ENCODE results near the gene BPIFB6. TPM values are rescaled to one million over a fixed set of nuclear protein-coding genes. Genes with fewer than 3 reads are reported as not detected.
"Not testable (repeated sequence)": the region's sequence is repeated elsewhere in the genome, so short reads cannot be mapped to it uniquely, and the experiment has no call there.

Gene BPIFB6
- total and polyA plus RNA-seq, 10 of the 15 experiments (the other 5 are each of a cell fraction or from before 2014, with no cell fraction given) = not detected

DNA sequence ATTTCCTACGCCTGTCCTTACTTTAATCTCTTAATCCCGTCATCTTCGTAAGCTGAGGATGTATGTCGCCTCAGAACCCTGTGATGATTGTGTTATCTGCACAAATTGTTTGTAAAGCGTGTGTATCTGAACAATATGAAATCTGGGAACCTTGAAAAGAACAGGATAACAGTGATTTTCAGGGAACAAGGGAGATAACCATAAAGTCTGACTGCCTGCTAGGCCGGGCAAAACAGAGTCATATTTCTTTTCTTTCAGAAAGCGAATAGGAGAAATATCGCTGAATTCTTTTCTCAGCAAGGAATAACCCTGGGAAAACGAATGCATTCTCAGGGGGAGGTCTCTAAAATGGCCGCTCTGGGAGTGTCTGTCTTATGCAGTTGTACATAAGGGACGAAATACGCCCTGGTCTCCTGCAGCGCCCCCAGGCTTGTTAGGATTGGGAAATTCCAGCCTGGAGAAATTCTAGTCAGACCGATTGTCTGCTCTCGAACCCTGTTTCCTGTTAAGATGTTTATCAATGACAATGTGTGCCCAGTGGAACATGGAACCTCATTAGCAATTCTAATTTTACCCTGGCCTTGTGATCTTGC, 13.8 kb downstream of the BPIFB6 start:
- in situ Hi-C loops (cut with MboI); H3K27ac ChIP-seq (ENCODE audit: control insufficient read depth, insufficient read depth); H2AFZ ChIP-seq (ENCODE audit: control insufficient read depth, low read depth, low read length); POLR2A ChIA-PET; H3K4me3 ChIP-seq; FAIRE-seq; H3K4me1 ChIP-seq (ENCODE audit: control insufficient read depth, insufficient read depth, low read length); H4K20me1 ChIP-seq (ENCODE audit: control insufficient read depth, insufficient read depth); H3K9ac ChIP-seq (ENCODE audit: control insufficient read depth, insufficient read depth, low read length); H3K4me2 ChIP-seq (ENCODE audit: control insufficient read depth, insufficient read depth); CTCF ChIA-PET; intact Hi-C loops (cut with micrococcal nuclease; ENCODE audit: unreplicated experiment); H3K9me3 ChIP-seq (replicated peaks; ENCODE audit: control insufficient read depth, insufficient read depth, low read length); H3K27me3 ChIP-seq (replicated peaks in 1 of 2; ENCODE audit: control insufficient read depth in 2 of 2, insufficient read depth in 2 of 2, low read length in 1 of 2); ATAC-seq; H3K79me2 ChIP-seq (ENCODE audit: control insufficient read depth, insufficient read depth, low read length); SMC1A ChIA-PET (ENCODE audit: uncharacterized antibody, unreplicated experiment); H3K36me3 ChIP-seq (ENCODE audit: control insufficient read depth in 2 of 2, insufficient read depth in 2 of 2, low read length in 1 of 2); BruUV-seq (replicated peaks); DNase-seq (ENCODE audit: low read depth, low spot score); RAD21 ChIA-PET (ENCODE audit: unreplicated experiment): not testable (repeated sequence)
- WGBS (ENCODE audit: insufficient coverage, insufficient replicate concordance, low lambda C conversion rate, missing lambda C conversion rate) = 52% methylated on average over 15 of the region's 15 CpGs

DNA sequence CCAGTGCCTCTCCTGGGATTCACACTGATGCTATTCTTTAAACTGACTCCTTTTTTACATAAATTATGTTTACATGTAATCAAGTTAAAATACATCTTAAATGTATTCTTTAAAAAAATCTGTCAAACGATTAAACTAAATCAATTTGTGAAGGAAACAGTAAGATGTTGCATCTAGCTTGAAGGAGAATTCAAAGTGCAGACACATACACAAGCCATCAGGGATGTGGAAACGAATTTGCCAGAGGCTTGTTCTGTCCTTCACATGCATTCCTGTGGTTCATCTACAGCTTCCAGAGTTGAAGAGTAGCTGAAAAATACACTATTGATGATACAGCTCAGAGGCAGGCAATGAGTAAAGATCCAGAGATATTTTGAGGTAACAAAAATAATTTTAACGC, 15.0 kb downstream of the BPIFB6 start:
- Histone ChIP-seq H3K36me3 (ENCODE audit: control insufficient read depth in 2 of 2, insufficient read depth in 2 of 2, low read length in 1 of 2) (no peaks in the 10 kb centered on the region), H3K4me3 (no peak overlapping the region), H3K9ac (ENCODE audit: control insufficient read depth, insufficient read depth, low read length) (no peak overlapping the region), H3K4me1 (ENCODE audit: control insufficient read depth, insufficient read depth, low read length) (no peaks in the 10 kb centered on the region), H3K79me2 (ENCODE audit: control insufficient read depth, insufficient read depth, low read length) (no peaks in the 10 kb centered on the region), H4K20me1 (ENCODE audit: control insufficient read depth, insufficient read depth) (no peaks in the 10 kb centered on the region), H3K9me3 (replicated peaks; ENCODE audit: control insufficient read depth, insufficient read depth, low read length) (no peaks in the 10 kb centered on the region; the same call in 2 of the 3 replicates), H3K27ac (ENCODE audit: control insufficient read depth, insufficient read depth) (no peak overlapping the region), H2AFZ (ENCODE audit: control insufficient read depth, low read depth, low read length) (no peak overlapping the region), H3K27me3 (replicated peaks in 1 of 2; ENCODE audit: control insufficient read depth in 2 of 2, insufficient read depth in 2 of 2, low read length in 1 of 2) (no peaks in the 10 kb centered on the region), H3K4me2 (ENCODE audit: control insufficient read depth, insufficient read depth) (no peak overlapping the region)
- BruUV-seq (replicated peaks) = no TSS peak
- ATAC-seq (no peak), FAIRE-seq (no peak), DNase-seq (ENCODE audit: low read depth, low spot score) (no peak)
- WGBS (ENCODE audit: insufficient coverage, insufficient replicate concordance, low lambda C conversion rate, missing lambda C conversion rate) = 27% methylated on average over 3 of the region's 3 CpGs
- POLR2A ChIA-PET = no interaction called here
- CTCF ChIA-PET = no interaction called here
- in situ Hi-C loops (cut with MboI) = no loop called here
- RAD21 ChIA-PET (ENCODE audit: unreplicated experiment) = no interaction called here
- SMC1A ChIA-PET (ENCODE audit: uncharacterized antibody, unreplicated experiment) = no interaction called here
- intact Hi-C loops (cut with micrococcal nuclease; ENCODE audit: unreplicated experiment) = no loop called here
- TF ChIP-seq, protein P1, sequence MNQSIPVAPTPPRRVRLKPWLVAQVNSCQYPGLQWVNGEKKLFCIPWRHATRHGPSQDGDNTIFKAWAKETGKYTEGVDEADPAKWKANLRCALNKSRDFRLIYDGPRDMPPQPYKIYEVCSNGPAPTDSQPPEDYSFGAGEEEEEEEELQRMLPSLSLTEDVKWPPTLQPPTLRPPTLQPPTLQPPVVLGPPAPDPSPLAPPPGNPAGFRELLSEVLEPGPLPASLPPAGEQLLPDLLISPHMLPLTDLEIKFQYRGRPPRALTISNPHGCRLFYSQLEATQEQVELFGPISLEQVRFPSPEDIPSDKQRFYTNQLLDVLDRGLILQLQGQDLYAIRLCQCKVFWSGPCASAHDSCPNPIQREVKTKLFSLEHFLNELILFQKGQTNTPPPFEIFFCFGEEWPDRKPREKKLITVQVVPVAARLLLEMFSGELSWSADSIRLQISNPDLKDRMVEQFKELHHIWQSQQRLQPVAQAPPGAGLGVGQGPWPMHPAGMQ (IDR thresholded peaks at IDR 0.05; ENCODE audit: borderline replicate concordance) = no peak
- TF ChIP-seq BHLHE40 (IDR thresholded peaks at IDR 0.05; ENCODE audit: borderline replicate concordance in 1 of 2, low read depth in 2 of 2, low read length in 1 of 2) = no peak
- TF ChIP-seq CBX5 (IDR thresholded peaks at IDR 0.05; ENCODE audit: low read depth) = no peak
- TF ChIP-seq, protein P2, sequence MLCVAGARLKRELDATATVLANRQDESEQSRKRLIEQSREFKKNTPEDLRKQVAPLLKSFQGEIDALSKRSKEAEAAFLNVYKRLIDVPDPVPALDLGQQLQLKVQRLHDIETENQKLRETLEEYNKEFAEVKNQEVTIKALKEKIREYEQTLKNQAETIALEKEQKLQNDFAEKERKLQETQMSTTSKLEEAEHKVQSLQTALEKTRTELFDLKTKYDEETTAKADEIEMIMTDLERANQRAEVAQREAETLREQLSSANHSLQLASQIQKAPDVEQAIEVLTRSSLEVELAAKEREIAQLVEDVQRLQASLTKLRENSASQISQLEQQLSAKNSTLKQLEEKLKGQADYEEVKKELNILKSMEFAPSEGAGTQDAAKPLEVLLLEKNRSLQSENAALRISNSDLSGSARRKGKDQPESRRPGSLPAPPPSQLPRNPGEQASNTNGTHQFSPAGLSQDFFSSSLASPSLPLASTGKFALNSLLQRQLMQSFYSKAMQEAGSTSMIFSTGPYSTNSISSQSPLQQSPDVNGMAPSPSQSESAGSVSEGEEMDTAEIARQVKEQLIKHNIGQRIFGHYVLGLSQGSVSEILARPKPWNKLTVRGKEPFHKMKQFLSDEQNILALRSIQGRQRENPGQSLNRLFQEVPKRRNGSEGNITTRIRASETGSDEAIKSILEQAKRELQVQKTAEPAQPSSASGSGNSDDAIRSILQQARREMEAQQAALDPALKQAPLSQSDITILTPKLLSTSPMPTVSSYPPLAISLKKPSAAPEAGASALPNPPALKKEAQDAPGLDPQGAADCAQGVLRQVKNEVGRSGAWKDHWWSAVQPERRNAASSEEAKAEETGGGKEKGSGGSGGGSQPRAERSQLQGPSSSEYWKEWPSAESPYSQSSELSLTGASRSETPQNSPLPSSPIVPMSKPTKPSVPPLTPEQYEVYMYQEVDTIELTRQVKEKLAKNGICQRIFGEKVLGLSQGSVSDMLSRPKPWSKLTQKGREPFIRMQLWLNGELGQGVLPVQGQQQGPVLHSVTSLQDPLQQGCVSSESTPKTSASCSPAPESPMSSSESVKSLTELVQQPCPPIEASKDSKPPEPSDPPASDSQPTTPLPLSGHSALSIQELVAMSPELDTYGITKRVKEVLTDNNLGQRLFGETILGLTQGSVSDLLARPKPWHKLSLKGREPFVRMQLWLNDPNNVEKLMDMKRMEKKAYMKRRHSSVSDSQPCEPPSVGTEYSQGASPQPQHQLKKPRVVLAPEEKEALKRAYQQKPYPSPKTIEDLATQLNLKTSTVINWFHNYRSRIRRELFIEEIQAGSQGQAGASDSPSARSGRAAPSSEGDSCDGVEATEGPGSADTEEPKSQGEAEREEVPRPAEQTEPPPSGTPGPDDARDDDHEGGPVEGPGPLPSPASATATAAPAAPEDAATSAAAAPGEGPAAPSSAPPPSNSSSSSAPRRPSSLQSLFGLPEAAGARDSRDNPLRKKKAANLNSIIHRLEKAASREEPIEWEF (IDR thresholded peaks at IDR 0.05; ENCODE audit: insufficient replicate concordance, low read depth, low read length) = no peak
- TF ChIP-seq, protein P3, sequence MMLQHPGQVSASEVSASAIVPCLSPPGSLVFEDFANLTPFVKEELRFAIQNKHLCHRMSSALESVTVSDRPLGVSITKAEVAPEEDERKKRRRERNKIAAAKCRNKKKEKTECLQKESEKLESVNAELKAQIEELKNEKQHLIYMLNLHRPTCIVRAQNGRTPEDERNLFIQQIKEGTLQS (IDR thresholded peaks at IDR 0.05; ENCODE audit: borderline replicate concordance, extremely low read depth, low read depth, low read length) = no peak
- no peak for TF ChIP-seq KDM1A (IDR thresholded peaks at IDR 0.05; ENCODE audit: borderline replicate concordance)
- no peak for TF ChIP-seq YBX1 (IDR thresholded peaks at IDR 0.05)
- no peak for TF ChIP-seq CBX3 (IDR thresholded peaks at IDR 0.05; ENCODE audit: borderline replicate concordance, low read depth)
- no peak for TF ChIP-seq EGR1 (IDR thresholded peaks at IDR 0.05; ENCODE audit: borderline replicate concordance in 1 of 2, low read depth in 2 of 2, low read length in 2 of 2)

Measured in GM12878 (cell line).